IMR-90 (cell line): ENCODE measurements around the gene KBTBD13. TPM values are rescaled to one million over a fixed set of nuclear protein-coding genes. Genes with fewer than 3 reads are reported as not detected.

Experiments used
- ATAC-seq: fragments of 200-7000 bp; cut with Tn5 transposase; 2 replicates; pipeline ENCODE4 v1.9.1; 2020; ENCODE audit warnings: low read depth, mild to moderate bottlenecking, moderate library complexity
- BruUV-seq: library from RNA; stranded (reverse); fragments of 400-500 nt; replicated peaks from 2 replicates; lab custom pipeline; 2021; lab: Mats Ljungman, UMichigan
- CTCF ChIA-PET: fragments of 300-600 bp; formaldehyde crosslinking; extraction: SDS; loops from one replicate; lab custom pipeline; 2021; ENCODE audit warnings: antibody characterized with exemption; lab: Yijun Ruan, JAX
- POLR2A ChIA-PET: fragments of 300-600 bp; sonication (Branson Sonifier 250); formaldehyde crosslinking; loops from one replicate; lab custom pipeline; 2022; ENCODE audit warnings: antibody characterized with exemption; ENCODE audit not compliant: unreplicated experiment; lab: Charles Lee
- DNase-seq: peaks from one replicate; pipeline ENCODE4 v3.0.0; 2013
- H2AFZ ChIP-seq: replicated peaks from 2 replicates; pipeline ENCODE3; 2013; ENCODE audit warnings: low read length, mild to moderate bottlenecking; ENCODE audit not compliant: poor library complexity
- H2AK5ac ChIP-seq: 2 replicates; pipeline ENCODE4 v1.6.1; 2013; ENCODE audit warnings: low read depth, low read length, inconsistent platforms
- H2AK9ac ChIP-seq: replicated peaks from 2 replicates; pipeline ENCODE3; 2013; ENCODE audit warnings: mild to moderate bottlenecking, low read depth, low read length, moderate library complexity; ENCODE audit not compliant: poor library complexity
- H2BK120ac ChIP-seq: 2 replicates; pipeline ENCODE4 v1.6.1; 2013; ENCODE audit warnings: low read depth, low read length, inconsistent platforms
- H2BK15ac ChIP-seq: 3 replicates; pipeline ENCODE4 v1.6.1; 2013; ENCODE audit warnings: low read depth, low read length, inconsistent platforms
- H2BK20ac ChIP-seq: 2 replicates; pipeline ENCODE4 v1.6.1; 2013; ENCODE audit warnings: low read depth, mild to moderate bottlenecking, inconsistent platforms, low read length, moderate library complexity
- H2BK5ac ChIP-seq: 2 replicates; pipeline ENCODE4 v1.6.1; 2013; ENCODE audit warnings: mild to moderate bottlenecking, low read depth, low read length, inconsistent platforms; ENCODE audit not compliant: poor library complexity, severe bottlenecking
- H3K14ac ChIP-seq: replicated peaks from 2 replicates; pipeline ENCODE4 v1.6.1; 2013; ENCODE audit warnings: low read depth, low read length, inconsistent platforms
- H3K18ac ChIP-seq: 2 replicates; pipeline ENCODE4 v1.6.1; 2013; ENCODE audit warnings: low read depth, low read length, control low read depth
- H3K23ac ChIP-seq: 2 replicates; pipeline ENCODE4 v1.6.1; 2013; ENCODE audit warnings: low read depth, low read length, inconsistent platforms
- H3K27ac ChIP-seq: 2 replicates; pipeline ENCODE4 v1.5.1; 2013; ENCODE audit warnings: mild to moderate bottlenecking, control low read depth, low read length; ENCODE audit not compliant: insufficient read depth
- H3K27me3 ChIP-seq: 2 replicates; pipeline ENCODE4 v1.6.1; 2013; ENCODE audit warnings: low read length; ENCODE audit not compliant: control insufficient read depth, insufficient read depth
- H3K36me3 ChIP-seq: 2 replicates; pipeline ENCODE4 v1.6.1; 2013; ENCODE audit warnings: low read length, mixed read lengths; ENCODE audit not compliant: control insufficient read depth, insufficient read depth
- H3K4ac ChIP-seq: 2 replicates; pipeline ENCODE4 v1.6.1; 2013; ENCODE audit warnings: low read depth, low read length, inconsistent platforms
- H3K4me1 ChIP-seq: 2 replicates; pipeline ENCODE4 v1.6.1; 2013; ENCODE audit warnings: low read length, mixed read lengths; ENCODE audit not compliant: control insufficient read depth, insufficient read depth
- H3K4me2 ChIP-seq: 2 replicates; pipeline ENCODE4 v1.6.1; 2013; ENCODE audit warnings: low read depth, mild to moderate bottlenecking, control low read depth, low read length, moderate library complexity
- H3K4me3 ChIP-seq: 2 replicates; pipeline ENCODE4 v1.5.1; 2013; ENCODE audit warnings: low read depth, mild to moderate bottlenecking, control low read depth, low read length, moderate library complexity; ENCODE audit not compliant: insufficient read depth
- H3K56ac ChIP-seq: 2 replicates; pipeline ENCODE4 v1.6.1; 2013; ENCODE audit warnings: low read length, inconsistent platforms; ENCODE audit not compliant: insufficient read depth; ENCODE audit errors: extremely low read depth
- H3K79me1 ChIP-seq, 2 experiments: 2 replicates each; pipeline ENCODE4 v1.6.1; 2013; ENCODE audit warnings: low read length in 2 of 2, inconsistent platforms in 1 of 2, low read depth in 1 of 2
- H3K9ac ChIP-seq: 2 replicates; pipeline ENCODE4 v1.6.1; 2013; ENCODE audit warnings: low read depth, low read length, control low read depth
- H3K9me1 ChIP-seq: 2 replicates; pipeline ENCODE4 v1.6.1; 2013; ENCODE audit warnings: low read length, inconsistent platforms; ENCODE audit not compliant: insufficient read depth
- H3K9me3 ChIP-seq: 2 replicates; pipeline ENCODE4 v1.6.1; 2013; ENCODE audit warnings: low read length; ENCODE audit not compliant: control insufficient read depth, insufficient read depth
- H4K20me1 ChIP-seq: 2 replicates; pipeline ENCODE4 v1.6.1; 2013; ENCODE audit warnings: low read length, inconsistent platforms; ENCODE audit not compliant: insufficient read depth
- H4K5ac ChIP-seq: 2 replicates; pipeline ENCODE4 v1.6.1; 2013; ENCODE audit warnings: mild to moderate bottlenecking, low read depth, low read length, control low read depth
- H4K8ac ChIP-seq, 2 experiments: 2 replicates each; pipeline ENCODE4 v1.6.1; 2013; ENCODE audit warnings: low read depth in 2 of 2, low read length in 2 of 2, control low read depth in 1 of 2, inconsistent platforms in 1 of 2
- H4K91ac ChIP-seq: 2 replicates; pipeline ENCODE4 v1.6.1; 2013; ENCODE audit warnings: low read depth, low read length, inconsistent platforms; ENCODE audit not compliant: insufficient read depth
- BHLHE40 ChIP-seq: fragments of 150-350 bp; IDR thresholded peaks from 2 replicates; pipeline ENCODE4 v1.6.1; 2016; ENCODE audit warnings: mild to moderate bottlenecking, low read depth, low read length
- ELK1 ChIP-seq: fragments of 150-350 bp; IDR thresholded peaks from 2 replicates; pipeline ENCODE4 v1.6.1; 2016; ENCODE audit warnings: low read depth, mild to moderate bottlenecking, low read length, moderate library complexity, borderline replicate concordance
- MAFK ChIP-seq: IDR thresholded peaks from 2 replicates; pipeline ENCODE4 v1.6.1; 2012; ENCODE audit warnings: low read depth, low read length, improper control_type of control experiment
- MXI1 ChIP-seq: IDR thresholded peaks from 2 replicates; pipeline ENCODE4 v1.6.1; 2012; ENCODE audit warnings: low read depth, mild to moderate bottlenecking, low read length, moderate library complexity, borderline replicate concordance
- RAD21 ChIP-seq: IDR thresholded peaks from 2 replicates; pipeline ENCODE4 v1.6.1; 2012; ENCODE audit warnings: low read length, improper control_type of control experiment
- RCOR1 ChIP-seq: IDR thresholded peaks from 2 replicates; pipeline ENCODE4 v1.6.1; 2012; ENCODE audit warnings: mild to moderate bottlenecking, low read length, improper control_type of control experiment; ENCODE audit not compliant: insufficient replicate concordance
- SMC3 ChIP-seq: fragments of 150-350 bp; IDR thresholded peaks from 2 replicates; pipeline ENCODE4 v1.6.1; 2016; ENCODE audit warnings: low read depth, mild to moderate bottlenecking, antibody characterized with exemption, low read length, moderate library complexity
- USF2 ChIP-seq: fragments of 150-350 bp; IDR thresholded peaks from 2 replicates; pipeline ENCODE4 v1.6.1; 2017; ENCODE audit warnings: mild to moderate bottlenecking, antibody characterized with exemption, low read length, low read depth
- WGBS, 2 experiments: methylation state at CpG; one replicate each; pipeline versions ENCODE4 v1.1.5 to v1.1.7; 2013; ENCODE audit warnings: missing lambda C conversion rate in 2 of 2; ENCODE audit not compliant: insufficient read length in 1 of 2; ENCODE audit errors: extremely low coverage in 2 of 2; 5-methylcytosine and 5-hydroxymethylcytosine counted together
- dilution Hi-C: fragments of 300-500 bp; cut with HindIII; formaldehyde crosslinking; loops from one replicate; pipeline ENCODE4 v1.14.3; 2018; ENCODE audit warnings: low sequenced_read_pairs; ENCODE audit not compliant: unreplicated experiment
- in situ Hi-C: fragments of 300-500 bp; cut with MboI; formaldehyde crosslinking; loops from 3 replicates; pipeline ENCODE4 v1.14.3; 2019; ENCODE audit warnings: low sequenced_read_pairs, inconsistent platforms, mixed read lengths
- intact Hi-C: fragments of 100-400 bp; cut with micrococcal nuclease; formaldehyde crosslinking; loops from 2 replicates; pipeline ENCODE4 v1.10.0; 2022
- polyA plus RNA-seq, 3 experiments: library from polyadenylated mRNA; depleted of rRNA; stranded (reverse); fragments of >200 nt; gene quantifications; 2 replicates each; pipeline ENCODE4 v1.2.3, GENCODE V29; 2012; ENCODE audit warnings: low replicate concordance in 1 of 3
- total RNA-seq: library from RNA; depleted of rRNA; stranded (reverse); fragments of >200 nt; gene quantifications from 2 replicates; pipeline ENCODE4 v1.2.3, GENCODE V29; 2012

The KBTBD13 gene
- total and polyA plus RNA-seq, 2 of the 4 experiments (the other 2 are of a cell fraction): not detected

GRCh38 chr15:65100442-65100841 lies 23.9 kb downstream of the KBTBD13 start:
- no peak overlapping the region for H2BK20ac ChIP-seq
- H4K91ac ChIP-seq: no peak overlapping the region
- no peak overlapping the region for H3K14ac ChIP-seq
- WGBS, 2 experiments: no CpG with 5 or more reads among the region's 7 CpGs
- intact Hi-C loops: no loop called here
- H3K4me1 ChIP-seq: no peaks in the 10 kb centered on the region
- H3K9me1 ChIP-seq: no peaks in the 10 kb centered on the region
- no peak overlapping the region for H3K4ac ChIP-seq
- no peak overlapping the region for H4K5ac ChIP-seq
- H2BK15ac ChIP-seq: no peak overlapping the region
- no peaks in the 10 kb centered on the region; the same call in 1 of the 2 replicates for H4K20me1 ChIP-seq
- in situ Hi-C loops: no loop called here
- H3K79me1 ChIP-seq: no peaks in the 10 kb centered on the region; a peak in 1 of 4 replicates
- H3K23ac ChIP-seq: no peak overlapping the region
- POLR2A ChIA-PET: no interaction called here
- dilution Hi-C loops: no loop called here
- no peak overlapping the region for H4K8ac ChIP-seq
- H3K36me3 ChIP-seq: peaks cover 35% of the 10 kb centered on the region
- no peak overlapping the region for H2BK120ac ChIP-seq
- DNase-seq (no peak), ATAC-seq (no peak)
- no peak overlapping the region for H3K9ac ChIP-seq
- H3K27me3 ChIP-seq: no peaks in the 10 kb centered on the region
- H2AFZ ChIP-seq: no peak overlapping the region
- TF ChIP-seq MAFK (no peak), MXI1 (no peak), BHLHE40 (no peak), RAD21 (no peak), RCOR1 (no peak), USF2 (no peak), ELK1 (no peak), SMC3 (no peak)
- BruUV-seq: no TSS peak
- H3K56ac ChIP-seq: no peak overlapping the region
- no peak overlapping the region for H3K4me3 ChIP-seq
- no peak overlapping the region for H3K27ac ChIP-seq
- CTCF ChIA-PET: interaction anchor here (1.2 to 1.6 kb wide), 3 partner anchors 11 to 104 kb away, joined by 4 to 11 read pairs (median 9); no protein-coding TSS in a partner anchor
- no peak overlapping the region for H3K4me2 ChIP-seq
- no peak overlapping the region for H2BK5ac ChIP-seq
- no peak overlapping the region for H2AK9ac ChIP-seq
- H3K18ac ChIP-seq: no peak overlapping the region
- no peaks in the 10 kb centered on the region for H3K9me3 ChIP-seq
- H2AK5ac ChIP-seq: no peak overlapping the region
